Stimulated activated CD4-positive, alpha-beta T cell treated with anti-CD3 and anti-CD28 coated beads, TNF-alpha, amount 100 ng/mL, for 48 hours (primary cell): Measurements from ENCODE around the gene JAML.
"Not testable (repeated sequence)": the region's sequence is repeated elsewhere in the genome, so short reads cannot be mapped to it uniquely, and the experiment has no call there.

Source experiments
- DNase-seq, 3 donors: peaks; one replicate each; pipeline ENCODE4 v3.0.0-alpha.2; 2020; ENCODE audit warnings: low read depth in 3 of 3

The JAML gene

DNA sequence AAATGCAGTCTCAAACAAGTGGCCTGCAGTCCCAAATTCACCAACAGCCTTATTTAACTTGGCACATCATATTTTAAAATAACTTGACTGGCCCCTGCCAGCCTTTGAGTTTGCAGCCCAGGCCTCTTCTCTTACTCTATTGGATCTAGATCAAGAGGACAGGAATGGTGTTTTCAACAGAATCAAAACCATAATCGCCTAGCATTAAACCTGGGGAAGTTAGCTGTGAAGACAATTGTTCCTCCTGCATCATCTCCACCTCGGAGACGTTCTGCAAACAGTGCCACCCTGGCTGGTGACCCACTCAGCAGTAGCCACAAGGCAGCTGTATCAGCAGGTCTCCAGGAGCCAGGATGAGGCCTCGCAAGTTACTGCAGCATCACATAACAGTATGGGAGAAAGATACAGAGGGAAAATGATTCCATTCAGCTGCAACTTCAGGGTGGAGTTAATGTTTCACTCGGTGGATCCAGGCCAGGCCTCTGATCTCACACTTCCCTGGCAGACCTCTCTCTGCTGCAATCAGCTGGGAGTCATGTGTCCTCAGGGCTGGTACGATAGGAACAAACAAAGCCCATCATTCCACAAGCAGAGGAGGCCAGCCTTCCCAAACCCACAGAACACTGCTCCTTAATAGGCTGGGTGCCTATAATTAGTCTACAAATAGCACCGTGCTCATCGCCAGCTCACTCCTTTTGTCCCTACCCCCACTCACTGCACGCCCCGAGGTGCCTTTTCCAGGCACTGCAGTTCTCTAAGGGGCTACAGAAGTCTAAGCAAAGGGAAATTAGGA lies 29.8 kb downstream of the JAML start:
- DNase-seq, result no peak

DNA sequence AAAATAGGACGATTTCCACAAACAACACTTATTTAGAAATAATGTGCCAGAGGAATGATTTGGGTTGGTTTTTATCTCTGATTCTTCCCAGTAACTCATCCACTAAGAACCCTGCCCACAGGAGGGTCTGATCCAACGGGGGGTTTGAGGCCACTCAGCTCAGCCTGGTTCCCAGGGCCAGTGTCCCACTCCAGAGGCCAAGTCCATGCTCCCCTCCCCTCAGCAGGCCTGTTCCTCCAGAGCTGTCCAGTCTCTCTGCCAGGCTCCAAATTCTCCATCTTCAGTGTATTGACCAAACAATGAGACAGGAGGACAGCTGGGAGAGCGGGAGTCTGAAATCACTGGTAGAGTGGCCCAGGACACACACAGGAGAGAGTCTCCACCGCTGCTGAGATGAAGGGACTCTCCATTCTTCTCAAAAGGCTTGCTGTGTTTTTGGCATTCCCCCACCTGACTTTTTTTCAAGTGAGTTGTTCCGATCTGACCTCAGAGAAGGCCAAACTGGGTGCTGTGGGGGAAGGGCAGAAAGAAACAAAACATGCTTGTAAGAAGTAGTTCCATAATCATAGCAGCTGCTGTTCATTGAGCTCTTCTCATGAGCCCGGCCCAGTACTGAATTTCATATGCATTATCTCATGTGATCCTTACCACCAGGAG lies 30.8 kb downstream of the JAML start:
- DNase-seq, result no peak

DNA sequence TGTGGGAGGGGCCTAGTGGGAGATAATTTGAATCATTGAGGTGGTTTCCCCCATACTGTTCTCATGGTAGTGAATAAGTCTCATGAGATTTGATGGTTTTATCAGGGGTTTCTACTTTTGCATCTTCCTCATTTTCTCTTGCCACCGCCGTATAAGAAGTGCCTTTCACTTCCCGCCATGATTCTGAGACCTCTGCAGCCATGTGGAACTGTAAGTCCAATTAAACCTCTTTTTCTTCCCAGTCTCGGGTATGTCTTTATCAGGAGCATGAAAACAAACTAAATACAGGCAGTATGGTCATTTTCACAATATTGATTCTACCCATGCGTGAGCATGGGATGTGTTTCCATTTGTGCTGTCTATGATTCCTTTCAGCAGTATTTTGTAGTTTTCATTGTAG lies 32.0 kb downstream of the JAML start:
- not testable (repeated sequence) for DNase-seq

DNA sequence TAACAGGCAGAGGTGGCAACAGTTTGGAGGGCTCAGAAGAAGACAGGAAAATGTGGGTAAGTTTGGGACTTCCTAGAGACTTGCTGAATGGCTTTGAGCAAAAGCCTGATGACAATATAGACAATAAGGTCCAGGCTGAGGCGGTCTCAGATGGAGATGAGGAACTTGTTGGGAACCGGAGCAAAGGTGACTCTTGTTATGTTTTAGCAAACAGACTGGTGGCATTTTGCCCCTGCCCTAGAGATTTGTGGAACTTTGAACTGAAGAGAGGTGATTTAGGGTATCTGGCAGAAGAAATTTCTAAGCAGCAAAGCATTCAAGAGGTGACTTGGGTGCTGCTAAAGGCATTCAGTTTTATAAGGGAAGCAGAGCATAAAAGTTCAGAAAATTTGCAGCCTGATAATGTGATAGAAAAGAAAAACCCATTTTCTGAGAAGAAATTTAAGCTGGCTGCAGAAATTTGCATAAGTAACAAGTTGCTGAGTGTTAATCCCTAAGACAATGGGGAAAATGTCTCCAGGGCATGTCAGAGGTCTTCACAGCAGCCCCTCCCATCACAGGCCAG lies 33.8 kb downstream of the JAML start:
- not testable (repeated sequence) for DNase-seq

DNA sequence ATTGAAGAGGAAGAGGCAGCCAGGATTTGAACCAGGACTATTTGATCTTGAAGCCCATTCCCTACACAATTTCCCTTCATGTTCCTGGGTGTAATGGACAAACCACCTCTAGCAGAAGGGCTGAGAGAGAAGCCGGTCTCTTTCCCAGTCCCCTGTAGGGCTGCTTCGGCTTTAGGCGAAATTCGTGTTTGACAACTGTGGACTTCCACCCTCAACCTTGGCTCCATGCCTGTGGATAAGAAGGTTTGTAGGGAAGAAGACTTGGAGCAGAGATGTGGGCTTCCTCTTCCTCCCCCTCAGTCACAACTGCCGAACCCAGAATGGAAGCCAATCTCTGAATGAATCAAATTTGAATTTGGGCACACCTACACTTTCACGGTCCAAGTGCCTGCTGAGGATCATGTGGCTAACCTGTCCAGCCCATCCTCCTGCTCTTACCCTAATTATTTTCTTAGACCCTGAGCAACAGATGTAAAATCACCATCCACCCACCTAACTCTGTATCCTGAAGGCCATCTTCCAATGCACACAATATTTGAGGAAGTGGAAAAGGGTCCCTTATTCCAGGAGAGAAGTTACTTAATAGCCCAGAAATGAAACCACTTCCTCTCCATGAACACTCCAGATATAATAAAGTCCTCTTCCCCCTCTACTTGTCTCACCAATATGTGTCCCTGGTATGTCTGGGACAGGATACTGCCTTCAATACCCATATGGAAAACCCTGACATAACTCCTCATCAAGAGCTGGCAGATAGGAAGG lies 38.3 kb downstream of the JAML start:
- no peak for DNase-seq

DNA sequence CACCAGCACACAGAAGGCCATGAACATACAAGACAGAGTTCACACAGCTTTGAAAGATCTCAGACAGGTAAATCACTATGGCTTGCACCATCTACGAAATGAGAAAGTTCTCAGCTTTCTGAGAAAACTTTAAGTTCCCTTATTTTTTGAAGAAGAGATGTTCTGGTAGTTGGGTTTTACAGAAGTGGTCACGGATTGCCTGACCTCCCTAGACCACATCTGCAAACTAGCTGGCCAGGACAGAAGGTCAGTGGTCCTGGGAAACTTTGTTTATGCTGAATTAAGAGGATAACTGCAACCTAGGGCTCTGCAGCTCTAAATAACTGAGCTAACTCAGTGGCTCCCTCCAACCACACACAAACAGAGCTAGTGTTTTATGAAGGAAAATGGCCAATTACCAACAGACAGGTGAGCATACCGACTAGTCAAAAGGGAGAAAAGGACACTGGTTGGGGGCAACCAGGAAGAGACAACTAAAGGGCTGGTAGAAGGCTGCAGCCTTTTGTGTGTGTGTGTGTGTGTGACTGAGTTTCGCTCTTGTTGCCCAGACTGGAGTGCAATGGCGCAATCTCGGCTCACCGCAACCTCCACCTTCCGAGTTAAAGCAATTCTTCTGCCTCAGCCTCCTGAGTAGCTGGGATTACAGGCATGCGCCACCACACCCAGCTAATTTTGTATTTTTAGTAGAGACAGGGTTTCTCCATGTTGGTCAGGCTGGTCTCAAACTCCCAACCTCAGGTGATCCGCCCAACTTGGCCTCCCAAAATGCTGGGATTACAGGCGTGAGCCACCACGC lies 39.8 kb downstream of the JAML start:
- no peak for DNase-seq

DNA sequence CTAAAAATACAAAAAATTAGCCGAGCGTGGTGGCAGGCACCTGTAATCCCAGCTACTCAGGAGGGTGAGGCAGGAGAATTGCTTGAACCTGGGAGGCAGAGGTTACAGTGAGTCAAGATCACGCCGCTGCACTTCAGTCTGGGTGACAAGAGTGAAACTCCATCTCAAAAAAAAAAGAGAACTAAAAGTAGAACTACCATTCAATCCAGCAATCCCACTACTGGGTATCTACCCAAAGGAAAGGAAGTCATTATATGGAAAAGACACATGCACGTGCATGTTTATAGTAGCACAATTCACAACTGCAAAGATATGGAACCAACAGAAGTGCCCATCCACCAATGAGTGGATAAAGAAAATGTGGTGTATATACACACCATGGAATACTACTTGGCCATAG lies 41.1 kb downstream of the JAML start:
- DNase-seq, result not testable (repeated sequence)

DNA sequence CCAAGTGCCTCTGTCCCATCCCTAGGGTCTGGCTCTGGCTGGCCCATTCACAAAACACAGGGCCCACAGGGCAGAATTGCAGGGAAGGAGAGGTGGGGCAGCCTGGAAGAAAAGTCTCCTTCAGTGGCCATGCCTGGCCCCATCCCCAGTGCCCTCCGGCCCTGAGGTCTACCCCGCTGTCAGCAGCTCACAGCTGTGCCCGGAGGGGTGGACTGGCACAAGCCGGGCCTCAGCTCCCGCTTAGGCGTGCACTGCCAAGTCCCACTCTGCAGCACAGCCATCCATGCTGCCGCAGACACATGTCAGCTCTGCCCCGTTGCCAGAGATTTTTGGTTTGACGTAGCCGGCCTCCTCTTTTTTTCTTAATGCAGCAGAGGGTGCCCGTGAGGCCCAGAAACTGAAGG lies 44.5 kb downstream of the JAML start:
- DNase-seq, result no peak

DNA sequence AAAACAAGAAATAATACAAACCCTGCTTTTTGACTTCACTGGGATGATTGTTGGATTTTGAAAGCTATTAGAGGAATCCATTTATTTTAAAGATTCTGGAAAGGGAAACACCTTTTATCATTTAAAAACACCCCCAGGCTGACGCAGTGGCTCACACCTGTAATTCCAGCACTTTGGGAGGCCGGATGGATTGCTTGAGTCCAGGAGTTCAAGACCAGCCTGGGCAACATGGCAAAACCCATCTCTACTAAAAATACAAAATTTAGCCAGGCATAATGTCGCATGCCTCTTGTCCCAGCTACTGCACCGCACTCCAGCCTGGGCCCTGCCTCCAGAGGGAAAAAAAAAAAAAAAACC lies 48.1 kb downstream of the JAML start:
- no peak for DNase-seq

DNA sequence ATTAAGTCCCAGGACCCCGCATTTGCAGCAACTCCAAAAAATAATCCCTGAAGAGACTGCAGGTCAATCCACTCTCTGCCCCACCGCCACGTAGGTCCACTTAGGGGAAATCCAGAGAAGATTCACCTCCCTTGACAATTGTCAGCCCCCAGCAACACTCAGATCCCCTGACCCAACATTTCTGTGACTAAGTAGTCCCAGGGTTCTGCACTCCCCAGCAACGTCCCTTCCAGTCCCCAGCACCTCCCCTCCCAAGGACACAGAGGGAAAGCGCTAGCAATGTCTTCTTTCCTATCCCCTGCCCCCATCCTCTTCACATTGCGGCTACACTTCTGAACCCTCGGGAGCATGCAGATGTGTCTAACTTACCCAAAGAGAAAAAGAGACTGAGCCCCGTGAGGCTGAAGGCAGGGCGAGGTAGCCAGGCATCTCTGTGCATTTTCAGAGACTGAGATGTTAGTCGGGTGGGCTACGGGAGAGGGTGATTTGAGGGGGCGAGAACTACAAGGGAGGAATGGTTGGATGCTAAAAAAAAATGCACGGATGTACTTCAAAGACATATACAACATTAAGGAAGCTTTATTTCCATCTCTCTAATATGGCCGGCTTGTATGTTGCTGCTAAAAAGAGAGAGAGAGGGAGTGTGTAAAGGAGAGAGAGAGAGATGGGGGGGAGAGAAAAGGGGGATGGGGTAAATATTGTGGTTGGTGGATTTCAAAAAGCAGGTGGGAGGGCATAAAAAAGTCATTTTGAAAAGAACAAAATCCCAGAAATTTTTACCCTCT lies 48.6 kb downstream of the JAML start, which contains the start of gene SCN2B:
TSS of gene SCN2B (minus strand) at position 647 of the 785 bp plus-strand sequence. CDS start at position 439, 208 bp downstream.
- no peak for DNase-seq

DNA sequence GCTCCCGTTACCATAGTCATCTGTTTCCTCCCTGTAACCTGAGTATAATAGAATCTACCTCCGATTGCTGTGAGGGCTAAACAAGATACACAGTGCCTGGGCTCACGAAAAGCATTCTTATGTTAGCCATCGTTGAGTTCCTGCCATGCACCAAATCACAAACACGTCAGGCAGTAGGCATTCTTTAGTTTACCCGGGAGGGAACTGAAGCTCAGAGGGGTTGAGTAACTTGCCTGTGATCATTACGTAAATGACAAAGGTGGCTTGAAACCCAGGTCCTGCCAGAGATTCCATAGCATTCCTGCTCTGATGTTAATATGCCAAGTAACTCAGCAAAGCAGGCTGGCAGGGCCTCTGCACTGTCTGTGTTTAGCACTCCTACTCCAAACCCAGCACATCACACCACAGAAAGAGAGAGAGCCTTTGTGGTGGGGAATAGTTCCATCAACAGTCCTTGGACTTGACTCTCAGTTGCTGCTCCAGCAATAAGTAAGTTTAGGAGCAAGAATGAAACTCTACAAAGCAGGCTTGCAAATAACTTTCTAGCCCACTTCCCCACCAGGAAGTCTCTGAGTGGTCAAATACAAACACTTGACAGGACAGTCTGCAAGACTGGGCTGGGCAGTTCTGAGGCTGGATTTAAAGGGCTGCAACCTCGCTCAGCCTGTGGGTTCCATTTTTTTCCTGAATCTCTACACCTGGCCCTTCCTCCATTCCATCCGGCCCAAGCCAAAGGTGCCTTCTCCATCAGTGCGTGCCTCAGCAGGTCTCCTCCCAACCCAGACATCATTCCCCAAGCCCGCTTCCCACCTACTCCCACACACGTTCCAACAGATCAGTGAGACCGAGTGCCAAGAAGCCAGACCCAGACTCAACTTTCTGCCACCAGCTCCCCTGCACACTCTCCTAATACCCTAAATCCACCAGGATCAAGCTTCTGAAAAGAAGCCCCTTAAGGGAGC lies 49.5 kb downstream of the JAML start:
- DNase-seq, result no peak

DNA sequence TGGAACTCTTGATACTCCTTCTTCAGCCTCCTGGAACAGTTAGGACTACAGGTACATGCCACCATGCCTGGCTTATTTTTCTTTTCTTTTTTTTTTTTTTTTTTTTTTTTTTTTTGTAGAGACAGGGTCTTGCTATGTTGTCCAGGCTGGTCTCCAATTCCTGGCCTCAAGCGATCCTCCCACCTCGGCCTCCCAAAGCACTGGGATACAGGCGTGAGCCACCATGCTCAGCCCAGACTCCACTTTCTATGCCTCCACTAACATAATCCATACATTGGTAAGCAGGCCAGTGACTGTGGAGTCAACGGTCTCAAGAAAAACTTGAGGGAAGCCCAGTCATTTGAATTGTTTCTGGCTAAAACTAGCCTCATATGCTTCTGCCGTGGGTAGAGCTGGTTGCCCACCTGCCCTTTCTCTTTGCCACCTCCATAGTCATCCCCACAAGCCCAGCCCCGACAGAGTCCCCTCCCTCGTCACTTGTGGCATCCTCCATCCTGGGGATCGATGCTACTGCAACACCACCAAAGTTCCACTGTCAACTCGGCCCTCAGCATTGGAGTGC lies 50.7 kb downstream of the JAML start:
- no peak for DNase-seq

DNA sequence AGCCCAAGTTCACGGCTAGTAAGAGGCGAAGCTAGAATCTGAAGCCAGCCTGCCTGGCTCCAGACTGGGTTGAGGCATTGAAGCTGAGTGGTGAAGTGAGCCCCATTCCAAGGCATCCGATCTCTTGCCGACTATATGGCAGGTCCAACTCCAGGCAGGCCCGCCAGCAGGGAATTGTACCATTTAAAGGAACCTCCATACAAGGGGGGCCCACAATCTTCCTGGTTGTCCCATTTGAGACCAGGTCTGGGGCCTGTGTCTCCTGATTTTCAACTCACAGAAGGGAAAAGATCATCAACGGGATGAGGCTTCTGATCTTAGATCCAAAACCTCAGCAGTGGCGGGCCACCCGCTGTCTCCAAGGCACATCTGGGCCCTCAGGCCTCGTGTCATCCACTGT lies 52.5 kb downstream of the JAML start:
- DNase-seq, result no peak

DNA sequence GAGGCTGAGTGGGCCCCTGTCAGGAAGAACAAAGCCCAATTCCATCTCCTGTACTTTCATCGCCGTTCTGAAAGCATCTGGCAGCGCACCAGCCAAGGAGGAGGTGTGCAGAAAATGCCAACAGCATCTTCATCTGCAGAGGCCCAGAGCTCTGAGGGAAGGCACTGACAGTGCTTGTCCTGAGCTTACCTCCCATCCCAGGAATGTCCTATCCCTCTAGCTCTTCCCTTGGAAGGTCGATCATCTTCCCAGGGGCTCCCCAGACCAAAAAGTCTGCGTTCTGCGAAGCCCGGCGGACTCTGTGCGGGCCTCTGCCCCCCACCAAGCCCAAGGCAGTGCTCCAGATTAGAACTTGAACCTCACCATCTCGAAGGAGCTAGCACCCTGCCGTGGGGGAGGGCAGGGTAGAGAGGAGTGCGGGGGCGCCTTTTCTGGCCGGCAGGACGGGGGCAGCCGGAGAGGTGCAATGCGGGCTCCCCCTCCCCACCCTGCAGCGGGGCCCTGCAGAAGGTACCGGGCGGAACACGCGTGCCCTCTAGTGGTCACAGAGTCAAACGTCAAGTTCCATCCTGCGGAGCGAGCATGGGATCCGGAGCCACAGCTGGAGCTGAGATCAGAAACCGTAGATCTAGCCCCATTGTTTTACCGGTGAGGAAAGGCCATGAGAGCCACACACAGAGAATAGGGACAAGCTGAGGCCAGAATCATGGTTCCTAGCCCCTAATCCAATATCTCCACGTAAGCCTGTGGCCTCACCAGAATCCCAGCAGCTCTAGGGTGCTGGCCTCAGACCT lies 53.3 kb downstream of the JAML start:
- DNase-seq, result peak; percentile 48 to 72 (median 59)

DNA sequence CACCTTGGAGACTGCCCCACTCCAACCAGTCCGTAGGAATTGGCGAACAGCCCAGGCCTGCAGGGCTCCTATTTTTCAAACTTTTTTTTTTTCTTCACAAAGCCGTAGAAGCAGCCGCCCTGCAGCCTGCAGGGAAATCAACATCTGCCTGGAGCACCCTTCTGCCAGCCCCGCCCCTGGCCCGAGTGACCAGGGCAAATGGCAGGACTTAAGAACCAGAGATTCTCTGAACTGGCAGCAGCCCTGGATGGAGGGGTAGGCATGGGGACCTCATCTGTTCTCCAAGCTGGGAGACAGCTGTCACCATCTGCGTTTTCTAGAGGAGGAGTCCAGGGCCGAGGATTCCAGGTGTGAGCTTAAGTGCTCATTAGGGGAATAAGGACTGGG lies 53.9 kb downstream of the JAML start:
- no peak for DNase-seq

DNA sequence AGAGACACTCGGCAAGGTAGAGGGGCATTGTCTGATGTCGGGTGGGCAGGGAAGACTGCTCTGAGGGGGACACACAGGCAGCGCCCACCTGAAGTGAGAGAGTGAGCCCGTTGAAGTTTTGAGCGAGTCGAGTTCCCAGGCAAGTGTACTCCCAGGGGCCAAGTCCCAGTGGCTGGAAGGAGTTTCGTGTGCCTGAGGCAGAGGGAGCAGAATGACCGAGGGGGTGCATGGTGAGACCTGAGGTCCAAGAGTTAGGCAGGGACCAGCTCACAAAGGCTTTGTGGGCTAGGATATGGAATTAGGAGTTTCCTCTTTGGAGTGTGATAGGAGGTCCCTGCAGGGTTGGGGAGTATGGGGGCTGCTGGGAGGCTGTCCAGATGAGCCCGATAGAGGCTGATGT lies 54.6 kb downstream of the JAML start:
- no peak for DNase-seq

DNA sequence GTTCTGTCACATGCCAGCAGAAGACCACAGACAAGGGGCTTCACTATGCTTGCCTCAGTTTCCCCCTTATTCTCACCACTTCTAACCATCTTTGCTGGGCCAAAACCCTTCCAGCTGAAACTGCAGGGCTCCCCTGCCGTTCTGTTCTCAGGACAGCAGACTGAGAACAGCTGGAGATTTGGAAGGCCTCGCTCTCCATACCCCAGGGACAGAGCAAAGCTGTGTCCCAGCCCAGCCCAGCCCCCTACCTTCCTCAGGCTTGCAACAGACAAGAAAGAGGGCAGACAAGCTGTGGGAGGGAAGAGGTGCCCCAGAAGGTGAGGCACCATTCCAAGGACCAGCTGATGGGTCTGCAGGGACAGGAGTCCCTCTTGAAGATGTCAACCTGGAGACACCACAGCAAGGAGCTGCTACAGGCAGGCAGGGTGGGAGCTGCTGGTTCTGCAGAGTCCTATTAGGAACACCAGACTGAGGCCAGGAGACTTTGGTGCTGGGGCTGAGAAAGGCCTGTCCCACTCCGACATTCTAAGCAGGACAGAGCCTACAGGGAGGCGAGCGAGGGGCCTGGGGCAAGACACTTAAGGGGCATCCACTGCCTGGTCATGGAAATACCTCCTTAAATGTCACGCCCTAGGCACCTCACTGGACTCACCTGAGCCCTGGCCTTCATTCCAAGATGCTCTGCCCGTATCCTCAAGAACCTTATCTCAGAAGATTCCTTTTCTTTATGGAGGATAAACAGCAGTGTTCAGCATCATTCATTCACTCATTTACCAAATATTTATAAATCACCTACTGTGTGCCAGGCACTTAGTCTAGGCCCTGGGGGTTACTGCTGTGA lies 55.3 kb downstream of the JAML start:
- DNase-seq, result no peak
